ENCODE data around the gene LAMC2.

Gene LAMC2

DNA sequence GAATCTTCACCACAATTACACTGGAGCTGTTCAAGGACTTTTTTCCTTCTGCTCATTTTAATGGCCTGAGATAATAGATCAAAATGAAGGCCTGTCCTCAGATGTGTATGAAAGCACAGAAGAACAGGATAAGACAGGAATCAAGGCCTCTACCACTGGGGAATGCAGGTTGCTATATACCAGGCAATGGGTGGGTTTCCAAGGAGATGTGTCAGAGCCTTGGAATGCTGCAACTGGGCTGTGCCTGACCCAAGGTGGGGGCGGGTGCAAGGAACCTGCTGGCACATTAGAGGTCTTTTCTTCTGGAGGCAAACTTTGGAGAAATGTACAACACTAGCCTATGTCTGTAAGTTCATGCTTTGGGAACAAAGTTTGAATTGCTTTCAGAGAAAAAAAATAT lies 21.7 kb upstream of the LAMC2 start:
- H3K4me1 ChIP-seq (ENCODE audit: insufficient read depth, low read length), result no peaks in the 10 kb centered on the region
- H3K9me3 ChIP-seq (ENCODE audit: insufficient read depth, low read length, severe bottlenecking), result no peaks in the 10 kb centered on the region
- H3K79me2 ChIP-seq (ENCODE audit: insufficient read depth, low read length), result no peaks in the 10 kb centered on the region
- no peaks in the 10 kb centered on the region for H3K36me3 ChIP-seq (ENCODE audit: insufficient read depth, low read length)
- no peak overlapping the region for H2AFZ ChIP-seq (ENCODE audit: low read depth, low read length)
- TF ChIP-seq CTCF (IDR thresholded peaks at IDR 0.05; ENCODE audit: borderline replicate concordance, extremely low read depth, low read length, poor library complexity, severe bottlenecking), result no peak
- TF ChIP-seq EZH2 (IDR thresholded peaks at IDR 0.05; ENCODE audit: borderline replicate concordance, low read depth, low read length, severe bottlenecking), result no peak
- no peak for DNase-seq
- H4K20me1 ChIP-seq (ENCODE audit: insufficient read depth, low read length), result no peaks in the 10 kb centered on the region
- H3K4me3 ChIP-seq (ENCODE audit: low read depth in 1 of 2, low read length in 2 of 2), result no peak overlapping the region
- no peak overlapping the region for H3K27ac ChIP-seq (ENCODE audit: low read length)
- H3K4me2 ChIP-seq (ENCODE audit: insufficient read depth, low read length), result no peak overlapping the region
- H3K27me3 ChIP-seq (ENCODE audit: insufficient read depth, low read length, poor library complexity), result no peaks in the 10 kb centered on the region
- ATAC-seq (ENCODE audit: insufficient read depth, low read depth), result no peak
- H3K9ac ChIP-seq (ENCODE audit: low read depth, low read length), result no peak overlapping the region

GRCh38 chr1:183164963-183165362 lies 21.1 kb upstream of the LAMC2 start:
- no peak overlapping the region for H3K4me2 ChIP-seq (ENCODE audit: insufficient read depth, low read length)
- H4K20me1 ChIP-seq (ENCODE audit: insufficient read depth, low read length), result no peaks in the 10 kb centered on the region
- H3K27ac ChIP-seq (ENCODE audit: low read length), result no peak overlapping the region
- H3K36me3 ChIP-seq (ENCODE audit: insufficient read depth, low read length), result no peaks in the 10 kb centered on the region
- no peaks in the 10 kb centered on the region for H3K9me3 ChIP-seq (ENCODE audit: insufficient read depth, low read length, severe bottlenecking)
- no peaks in the 10 kb centered on the region for H3K79me2 ChIP-seq (ENCODE audit: insufficient read depth, low read length)
- H2AFZ ChIP-seq (ENCODE audit: low read depth, low read length), result no peak overlapping the region
- no peaks in the 10 kb centered on the region for H3K27me3 ChIP-seq (ENCODE audit: insufficient read depth, low read length, poor library complexity)
- no peak overlapping the region for H3K9ac ChIP-seq (ENCODE audit: low read depth, low read length)
- no peaks in the 10 kb centered on the region for H3K4me1 ChIP-seq (ENCODE audit: insufficient read depth, low read length)
- DNase-seq (no peak), ATAC-seq (ENCODE audit: insufficient read depth, low read depth) (no peak)
- no peak overlapping the region for H3K4me3 ChIP-seq (ENCODE audit: low read depth in 1 of 2, low read length in 2 of 2)
- no peak for TF ChIP-seq CTCF (IDR thresholded peaks at IDR 0.05; ENCODE audit: borderline replicate concordance, extremely low read depth, low read length, poor library complexity, severe bottlenecking)
- no peak for TF ChIP-seq EZH2 (IDR thresholded peaks at IDR 0.05; ENCODE audit: borderline replicate concordance, low read depth, low read length, severe bottlenecking)

- DNase-seq, result no peak
- Histone ChIP-seq H3K36me3 (ENCODE audit: insufficient read depth, low read length) (no peaks in the 10 kb centered on the region), H4K20me1 (ENCODE audit: insufficient read depth, low read length) (no peaks in the 10 kb centered on the region), H2AFZ (ENCODE audit: low read depth, low read length) (no peak overlapping the region), H3K27me3 (ENCODE audit: insufficient read depth, low read length, poor library complexity) (no peaks in the 10 kb centered on the region), H3K4me1 (ENCODE audit: insufficient read depth, low read length) (no peaks in the 10 kb centered on the region), H3K27ac (ENCODE audit: low read length) (no peak overlapping the region), H3K9me3 (ENCODE audit: insufficient read depth, low read length, severe bottlenecking) (no peaks in the 10 kb centered on the region), H3K79me2 (ENCODE audit: insufficient read depth, low read length) (no peaks in the 10 kb centered on the region), H3K4me3 (ENCODE audit: low read depth in 1 of 2, low read length in 2 of 2) (no peak overlapping the region), H3K9ac (ENCODE audit: low read depth, low read length) (no peak overlapping the region), H3K4me2 (ENCODE audit: insufficient read depth, low read length) (no peak overlapping the region)
- TF ChIP-seq CTCF (IDR thresholded peaks at IDR 0.05; ENCODE audit: borderline replicate concordance, extremely low read depth, low read length, poor library complexity, severe bottlenecking) (no peak), EZH2 (IDR thresholded peaks at IDR 0.05; ENCODE audit: borderline replicate concordance, low read depth, low read length, severe bottlenecking) (no peak)
- no peak for ATAC-seq (ENCODE audit: insufficient read depth, low read depth)
Observed at GRCh38 chr1:183165456-183165855, 20.6 kb upstream of the LAMC2 start.

GRCh38 chr1:183166454-183166853 lies 19.6 kb upstream of the LAMC2 start:
- no peaks in the 10 kb centered on the region for H3K36me3 ChIP-seq (ENCODE audit: insufficient read depth, low read length)
- no peak overlapping the region for H3K4me3 ChIP-seq (ENCODE audit: low read depth in 1 of 2, low read length in 2 of 2)
- H3K27ac ChIP-seq (ENCODE audit: low read length), result no peak overlapping the region
- H3K4me2 ChIP-seq (ENCODE audit: insufficient read depth, low read length), result no peak overlapping the region
- no peak for TF ChIP-seq EZH2 (IDR thresholded peaks at IDR 0.05; ENCODE audit: borderline replicate concordance, low read depth, low read length, severe bottlenecking)
- TF ChIP-seq CTCF (IDR thresholded peaks at IDR 0.05; ENCODE audit: borderline replicate concordance, extremely low read depth, low read length, poor library complexity, severe bottlenecking), result no peak
- no peaks in the 10 kb centered on the region for H3K27me3 ChIP-seq (ENCODE audit: insufficient read depth, low read length, poor library complexity)
- H3K9ac ChIP-seq (ENCODE audit: low read depth, low read length), result no peak overlapping the region
- DNase-seq, result no peak
- H2AFZ ChIP-seq (ENCODE audit: low read depth, low read length), result no peak overlapping the region
- no peaks in the 10 kb centered on the region for H3K79me2 ChIP-seq (ENCODE audit: insufficient read depth, low read length)
- no peaks in the 10 kb centered on the region for H4K20me1 ChIP-seq (ENCODE audit: insufficient read depth, low read length)
- no peaks in the 10 kb centered on the region for H3K4me1 ChIP-seq (ENCODE audit: insufficient read depth, low read length)
- ATAC-seq (ENCODE audit: insufficient read depth, low read depth), result no peak
- no peaks in the 10 kb centered on the region for H3K9me3 ChIP-seq (ENCODE audit: insufficient read depth, low read length, severe bottlenecking)
